Astrocyte of the spinal cord (primary cell): ENCODE measurements around the gene SEPTIN8.
A peak's percentile ranks its signal among the peaks of the same experiment; 100 is the strongest.

Source experiments
- DNase-seq: peaks from one replicate; pipeline ENCODE4 v3.0.0; 2011; ENCODE audit warnings: low read depth, low spot score
- H3K4me3 ChIP-seq: 2 replicates; pipeline ENCODE4 v1.5.1; 2011; ENCODE audit warnings: low read depth, mild to moderate bottlenecking, low read length, moderate library complexity
- in situ Hi-C: cut with HindIII; loops from 2 replicates; pipeline ENCODE4 v1.10.0; 2017; ENCODE audit warnings: low sequenced_read_pairs
- TF ChIP-seq, protein P1 (sequence below): IDR thresholded peaks from 2 replicates; pipeline ENCODE4 v1.5.1; 2012; ENCODE audit warnings: low read depth, mild to moderate bottlenecking, low read length, inconsistent platforms

SEPTIN8 gene

DNA sequence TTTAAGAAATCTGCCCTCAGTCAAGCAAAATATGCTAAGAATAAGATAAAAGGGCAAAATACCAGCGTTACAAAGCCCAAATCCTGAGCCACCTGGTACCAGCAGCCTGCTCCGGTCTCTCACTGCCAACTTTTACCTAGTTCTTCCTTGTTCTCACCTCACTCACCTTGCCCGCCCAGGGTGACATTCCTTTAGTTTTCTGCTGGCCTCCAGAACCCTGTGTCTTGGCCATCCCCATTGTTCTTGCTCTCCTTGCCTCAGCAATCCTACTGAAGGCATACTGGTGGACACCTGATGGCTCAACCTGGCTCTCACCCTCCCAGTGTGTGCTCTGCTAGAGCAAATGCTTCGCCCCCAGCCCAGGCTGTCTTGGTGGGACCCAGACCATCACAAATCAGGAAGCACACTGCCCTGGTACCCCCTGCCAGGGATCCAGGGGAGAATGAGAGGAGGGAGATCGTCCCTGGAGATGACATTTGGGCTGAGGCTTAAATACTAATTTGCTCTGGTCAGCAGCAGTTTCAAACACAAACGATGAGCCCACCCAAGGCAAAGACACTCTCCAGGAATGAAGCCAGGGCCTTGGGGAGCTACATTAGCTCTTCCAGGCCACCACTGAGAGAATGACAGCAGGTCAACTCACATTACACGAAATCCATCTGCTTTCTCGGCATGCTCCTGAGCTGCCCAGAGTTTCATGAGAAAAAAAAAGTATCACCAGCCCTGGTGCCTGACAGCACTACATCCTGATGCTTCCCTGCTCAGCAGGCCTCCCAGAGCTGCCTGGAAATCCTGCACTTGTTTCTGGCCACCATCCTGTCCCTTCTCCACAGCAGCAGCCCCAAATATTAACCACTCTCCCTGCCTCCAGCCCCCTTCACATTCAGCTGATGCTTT, 12.2 kb upstream of the SEPTIN8 start:
- TF ChIP-seq, protein P1, sequence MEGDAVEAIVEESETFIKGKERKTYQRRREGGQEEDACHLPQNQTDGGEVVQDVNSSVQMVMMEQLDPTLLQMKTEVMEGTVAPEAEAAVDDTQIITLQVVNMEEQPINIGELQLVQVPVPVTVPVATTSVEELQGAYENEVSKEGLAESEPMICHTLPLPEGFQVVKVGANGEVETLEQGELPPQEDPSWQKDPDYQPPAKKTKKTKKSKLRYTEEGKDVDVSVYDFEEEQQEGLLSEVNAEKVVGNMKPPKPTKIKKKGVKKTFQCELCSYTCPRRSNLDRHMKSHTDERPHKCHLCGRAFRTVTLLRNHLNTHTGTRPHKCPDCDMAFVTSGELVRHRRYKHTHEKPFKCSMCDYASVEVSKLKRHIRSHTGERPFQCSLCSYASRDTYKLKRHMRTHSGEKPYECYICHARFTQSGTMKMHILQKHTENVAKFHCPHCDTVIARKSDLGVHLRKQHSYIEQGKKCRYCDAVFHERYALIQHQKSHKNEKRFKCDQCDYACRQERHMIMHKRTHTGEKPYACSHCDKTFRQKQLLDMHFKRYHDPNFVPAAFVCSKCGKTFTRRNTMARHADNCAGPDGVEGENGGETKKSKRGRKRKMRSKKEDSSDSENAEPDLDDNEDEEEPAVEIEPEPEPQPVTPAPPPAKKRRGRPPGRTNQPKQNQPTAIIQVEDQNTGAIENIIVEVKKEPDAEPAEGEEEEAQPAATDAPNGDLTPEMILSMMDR = no peak
- in situ Hi-C loops = no loop called here
- H3K4me3 ChIP-seq = no peak overlapping the region
- no peak for DNase-seq

GRCh38 chr5:132788508-132788907, 11.5 kb upstream of the SEPTIN8 start:
- no peak overlapping the region for H3K4me3 ChIP-seq
- in situ Hi-C loops = no loop called here
- TF ChIP-seq, protein P1 = no peak
- no peak for DNase-seq

DNA sequence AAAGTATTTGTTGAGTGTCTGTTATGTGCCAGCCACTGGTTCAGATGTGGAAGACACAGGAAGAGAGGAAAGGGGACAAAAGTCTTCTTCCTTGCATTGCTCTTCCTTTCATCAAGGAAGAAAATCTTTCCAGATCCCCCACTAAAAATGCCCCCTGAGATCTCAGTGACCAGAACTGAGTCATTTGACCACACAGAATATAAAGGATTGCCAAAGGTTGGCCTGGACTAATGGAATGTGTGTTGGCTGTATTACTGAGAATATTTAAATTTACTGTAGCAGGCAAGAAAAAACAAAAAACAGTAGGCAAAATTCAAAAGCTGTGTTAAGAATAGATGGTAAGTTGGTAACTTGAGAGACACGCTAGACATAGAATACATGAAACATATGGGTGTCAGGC, 10.0 kb upstream of the SEPTIN8 start:
- in situ Hi-C loops = no loop called here
- H3K4me3 ChIP-seq = no peak overlapping the region
- peak; percentile 70 for DNase-seq
- TF ChIP-seq, protein P1 = no peak

- no peak for DNase-seq
- TF ChIP-seq, protein P1 = no peak
- no peak overlapping the region for H3K4me3 ChIP-seq
- in situ Hi-C loops = no loop called here
Measured at GRCh38 chr5:132785864-132786263, 8.8 kb upstream of the SEPTIN8 start.

- DNase-seq = peak; percentile 33
- TF ChIP-seq, protein P1 = no peak
- in situ Hi-C loops = no loop called here
- no peak overlapping the region for H3K4me3 ChIP-seq
Measured at GRCh38 chr5:132785365-132785764, 8.3 kb upstream of the SEPTIN8 start.

- TF ChIP-seq, protein P1 = no peak
Measured at GRCh38 chr5:132782101-132782500, 5.1 kb upstream of the SEPTIN8 start.

More at GRCh38 chr5:132782101-132782500, 5.1 kb upstream of the SEPTIN8 start:
- in situ Hi-C loops = no loop called here
- DNase-seq = peak; percentile 52
- H3K4me3 ChIP-seq = no peak overlapping the region
